CD4-positive, alpha-beta T cell treated with Interleukin-12 subunit alpha and Interleukin-12 subunit beta, for 1 hour (primary cell): Measurements from ENCODE around the gene LRRC4B.

Experiments
- DNase-seq: peaks from one replicate; pipeline ENCODE4 v3.0.0-alpha.2; 2020

The LRRC4B gene

GRCh38 chr19:50518091-50519005 is 49.9 kb downstream of the LRRC4B start:
- no peak for DNase-seq

GRCh38 chr19:50517704-50518075 is 50.5 kb downstream of the LRRC4B start:
- DNase-seq: no peak

- no peak for DNase-seq
Measured at GRCh38 chr19:50516964-50517703, 51.1 kb downstream of the LRRC4B start.

- no peak for DNase-seq
Measured at GRCh38 chr19:50516456-50516855, 51.8 kb downstream of the LRRC4B start.

GRCh38 chr19:50515168-50515561 is 53.1 kb downstream of the LRRC4B start:
- no peak for DNase-seq

- DNase-seq: no peak
Measured at GRCh38 chr19:50514346-50515167, 53.7 kb downstream of the LRRC4B start.

- DNase-seq: no peak
Measured at GRCh38 chr19:50513746-50514345, 54.4 kb downstream of the LRRC4B start, which contains the start of gene ASPDH. TSS of gene ASPDH (minus strand) at chr19:50513913. CDS start at chr19:50513823, 90 bp downstream.

GRCh38 chr19:50512999-50513745 is 55.1 kb downstream of the LRRC4B start:
- no peak for DNase-seq

GRCh38 chr19:50512112-50512998 is 55.9 kb downstream of the LRRC4B start:
- DNase-seq: no peak

- DNase-seq: peak; percentile 99
Measured at GRCh38 chr19:50511069-50511822, 57.0 kb downstream of the LRRC4B start, which contains the start of gene JOSD2. TSS of gene JOSD2 (minus strand) at chr19:50511191. CDS start at chr19:50510431, 760 bp downstream.

- no peak for DNase-seq
Measured at GRCh38 chr19:50510700-50511068, 57.6 kb downstream of the LRRC4B start.

GRCh38 chr19:50510121-50510670 is 58.0 kb downstream of the LRRC4B start:
- DNase-seq: no peak

- DNase-seq: no peak
Measured at GRCh38 chr19:50509366-50509765, 58.9 kb downstream of the LRRC4B start.

GRCh38 chr19:50508843-50509190 is 59.4 kb downstream of the LRRC4B start:
- no peak for DNase-seq

- DNase-seq: no peak
Measured at GRCh38 chr19:50507376-50507775, 60.9 kb downstream of the LRRC4B start.

GRCh38 chr19:50506700-50507099 is 61.5 kb downstream of the LRRC4B start:
- DNase-seq: no peak

GRCh38 chr19:50505856-50506611 is 62.2 kb downstream of the LRRC4B start:
- DNase-seq: no peak

- no peak for DNase-seq
Measured at GRCh38 chr19:50501568-50502475, 66.4 kb downstream of the LRRC4B start.
